GM21529 (cell line): ENCODE results near the gene HTT.

ENCODE experiments used
- ATAC-seq: cut with Tn5 transposase; IDR thresholded peaks from one replicate; pipeline ENCODE4 v1.9.1; 2021; ENCODE audit not compliant: unreplicated experiment

The HTT gene

GRCh38 chr4:3286335-3287175 is 212.1 kb downstream of the HTT start:
- ATAC-seq, result no peak

GRCh38 chr4:3287271-3287971 is 212.9 kb downstream of the HTT start:
- no peak for ATAC-seq

- no peak for ATAC-seq
Measured at GRCh38 chr4:3287972-3288570, 213.6 kb downstream of the HTT start.

- no peak for ATAC-seq
Measured at GRCh38 chr4:3288571-3289094, 214.2 kb downstream of the HTT start.

GRCh38 chr4:3290476-3290875 is 216.0 kb downstream of the HTT start:
- no peak for ATAC-seq

GRCh38 chr4:3290889-3291321 is 216.4 kb downstream of the HTT start:
- no peak for ATAC-seq

- no peak for ATAC-seq
Measured at GRCh38 chr4:3291411-3291968, 217.0 kb downstream of the HTT start.

GRCh38 chr4:3291969-3292570 is 217.6 kb downstream of the HTT start:
- peak; percentile 29 for ATAC-seq

GRCh38 chr4:3292571-3293400 is 218.3 kb downstream of the HTT start, which contains the start of gene RGS12:
Gene RGS12, plus strand, starts transcription at chr4:3293021. Its CDS starts 23,150 bp downstream, at chr4:3316171.
- ATAC-seq, result peak; percentile 86
